Measurements from ENCODE around the gene PPP3CA. TPM values are rescaled to one million over a fixed set of nuclear protein-coding genes. Genes with fewer than 3 reads are reported as not detected.

PPP3CA gene
- total RNA-seq, 1 donor from 2014 or later: 38.4 TPM

- Histone ChIP-seq H3K4me3 (no peak overlapping the region), H3K79me2 (ENCODE audit: low read depth) (no peaks in the 10 kb centered on the region), H3K36me3 (no peaks in the 10 kb centered on the region), H3K9me3 (ENCODE audit: low read depth) (no peaks in the 10 kb centered on the region), H3K27me3 (no peaks in the 10 kb centered on the region), H2AFZ (replicated peaks) (no peak overlapping the region), H4K20me1 (ENCODE audit: low read depth) (no peaks in the 10 kb centered on the region), H3K4me1 (peaks cover 19% of the 10 kb centered on the region), H3F3A (ENCODE audit: low read depth) (no peaks in the 10 kb centered on the region), H3K9ac (no peak overlapping the region), H3K4me2 (no peak overlapping the region), H3K27ac (no peak overlapping the region)
- Mint-ChIP-seq H3K4me3 (no peak overlapping the region), H3K36me3 (no peaks in the 10 kb centered on the region), H3K9me3 (no peaks in the 10 kb centered on the region), H3K4me1 (no peaks in the 10 kb centered on the region), H3K27ac (no peak overlapping the region), H3K27me3 (ENCODE audit: insufficient read depth, low read depth) (peaks cover 2% of the 10 kb centered on the region)
- no peak for DNase-seq (ENCODE audit: low spot score)
- TF ChIP-seq CTCF (IDR thresholded peaks at IDR 0.05): no peak
- TF ChIP-seq EZH2 (IDR thresholded peaks at IDR 0.05): no peak
- TF ChIP-seq EZH2phosphoT487 (IDR thresholded peaks at IDR 0.05): no peak
Observed at GRCh38 chr4:101174679-101175345, 172.5 kb downstream of the PPP3CA start.

- no peak for DNase-seq (ENCODE audit: low spot score)
- Histone ChIP-seq H3K4me1 (peaks cover 25% of the 10 kb centered on the region), H3F3A (ENCODE audit: low read depth) (no peaks in the 10 kb centered on the region), H4K20me1 (ENCODE audit: low read depth) (no peaks in the 10 kb centered on the region), H3K9me3 (ENCODE audit: low read depth) (no peaks in the 10 kb centered on the region), H3K4me3 (no peak overlapping the region), H3K4me2 (no peak overlapping the region), H3K79me2 (ENCODE audit: low read depth) (no peaks in the 10 kb centered on the region), H3K9ac (no peak overlapping the region), H2AFZ (replicated peaks) (no peak overlapping the region), H3K36me3 (no peaks in the 10 kb centered on the region), H3K27me3 (no peaks in the 10 kb centered on the region), H3K27ac (no peak overlapping the region)
- no peaks in the 10 kb centered on the region for H3K4me1 Mint-ChIP-seq
- H3K36me3 Mint-ChIP-seq: no peaks in the 10 kb centered on the region
- TF ChIP-seq EZH2 (IDR thresholded peaks at IDR 0.05) (no peak), EZH2phosphoT487 (IDR thresholded peaks at IDR 0.05) (no peak), CTCF (IDR thresholded peaks at IDR 0.05) (no peak)
- H3K4me3 Mint-ChIP-seq: no peak overlapping the region
- no peak overlapping the region for H3K27ac Mint-ChIP-seq
- H3K27me3 Mint-ChIP-seq (ENCODE audit: insufficient read depth, low read depth): no peaks in the 10 kb centered on the region
- H3K9me3 Mint-ChIP-seq: no peaks in the 10 kb centered on the region
Observed at GRCh38 chr4:101172369-101172768, 175.0 kb downstream of the PPP3CA start.

GRCh38 chr4:101171747-101172146 lies 175.6 kb downstream of the PPP3CA start:
- H3F3A ChIP-seq (ENCODE audit: low read depth): no peaks in the 10 kb centered on the region
- H3K4me3 ChIP-seq: no peak overlapping the region
- no peaks in the 10 kb centered on the region for H3K9me3 ChIP-seq (ENCODE audit: low read depth)
- Mint-ChIP-seq H3K4me3 (no peak overlapping the region), H3K27ac (no peak overlapping the region), H3K4me1 (no peaks in the 10 kb centered on the region), H3K9me3 (no peaks in the 10 kb centered on the region), H3K27me3 (ENCODE audit: insufficient read depth, low read depth) (no peaks in the 10 kb centered on the region), H3K36me3 (no peaks in the 10 kb centered on the region)
- no peaks in the 10 kb centered on the region for H3K36me3 ChIP-seq
- H3K79me2 ChIP-seq (ENCODE audit: low read depth): peaks cover 3% of the 10 kb centered on the region
- H3K9ac ChIP-seq: no peak overlapping the region
- no peak overlapping the region for H3K27ac ChIP-seq
- peaks cover 23% of the 10 kb centered on the region for H3K4me1 ChIP-seq
- no peak overlapping the region for H3K4me2 ChIP-seq
- no peak overlapping the region for H2AFZ ChIP-seq (replicated peaks)
- H3K27me3 ChIP-seq: no peaks in the 10 kb centered on the region
- no peaks in the 10 kb centered on the region for H4K20me1 ChIP-seq (ENCODE audit: low read depth)
- no peak for DNase-seq (ENCODE audit: low spot score)
- TF ChIP-seq EZH2phosphoT487 (IDR thresholded peaks at IDR 0.05): no peak
- TF ChIP-seq CTCF (IDR thresholded peaks at IDR 0.05): no peak
- no peak for TF ChIP-seq EZH2 (IDR thresholded peaks at IDR 0.05)

All from neural progenitor cell (in vitro differentiated cells).